Heart left ventricle (tissue), 16 donors: ENCODE data around the gene MKNK1. TPM values are rescaled to one million over a fixed set of nuclear protein-coding genes. Genes with fewer than 3 reads are reported as not detected.

ENCODE experiments used
- ATAC-seq, 4 donors: fragments of 200-7000 bp; cut with Tn5 transposase; one replicate each; pipeline ENCODE4 v1.9.1; 2020 to 2022; ENCODE audit warnings: moderate library complexity in 4 of 4, mild to moderate bottlenecking in 3 of 4, moderate number of reproducible peaks in 1 of 4
- DNase-seq, 5 donors: peaks; one replicate each; pipeline ENCODE4 v3.0.0-alpha.2; 2020
- H3K27ac ChIP-seq, 12 donors: fragments of 200-600 bp; sonication (generic) in 4 of 12; one replicate each; pipeline versions ENCODE4 v1.5.0 to v1.8.0; 2016 to 2022; ENCODE audit warnings: mild to moderate bottlenecking in 2 of 12
- H3K27me3 ChIP-seq, 9 donors: fragments of 200-600 bp; sonication (generic) in 2 of 9; one replicate each; pipeline versions ENCODE4 v1.5.1 to v1.8.0; 2016 to 2022; ENCODE audit warnings: mild to moderate bottlenecking in 3 of 9
- H3K36me3 ChIP-seq, 9 donors: fragments of 200-600 bp; sonication (generic) in 2 of 9; one replicate each; pipeline versions ENCODE4 v1.5.0 to v1.8.0; 2018 to 2022; ENCODE audit warnings: mild to moderate bottlenecking in 2 of 9
- H3K4me1 ChIP-seq, 12 donors: fragments of 200-600 bp; sonication (generic) in 4 of 12; one replicate each; pipeline versions ENCODE4 v1.5.0 to v1.8.0; 2016 to 2022; ENCODE audit warnings: mild to moderate bottlenecking in 3 of 12
- H3K4me3 ChIP-seq, 12 donors: fragments of 200-600 bp; sonication (generic) in 4 of 12; one replicate each; pipeline versions ENCODE4 v1.5.0 to v1.8.0; 2017 to 2022; ENCODE audit warnings: mild to moderate bottlenecking in 9 of 12, moderate library complexity in 4 of 12
- H3K9me3 ChIP-seq, 12 donors: fragments of 200-600 bp; sonication (generic) in 4 of 12; one replicate each; pipeline versions ENCODE4 v1.5.0 to v1.8.0; 2016 to 2022; ENCODE audit warnings: mild to moderate bottlenecking in 1 of 12
- POLR2A ChIP-seq, 2 donors: fragments of 450-650 bp; IDR thresholded peaks; one replicate each; pipeline ENCODE4 v1.6.1; 2017; ENCODE audit warnings: antibody characterized with exemption in 2 of 2, mild to moderate bottlenecking in 2 of 2, moderate library complexity in 2 of 2
- WGBS, 4 donors: extraction: QIAGEN DNeasy Blood & Tissue Kit in 2 of 4; methylation state at CpG; one replicate each; pipeline versions ENCODE4 v1.1.5 to v1.1.7; 2013 to 2018; 5-methylcytosine and 5-hydroxymethylcytosine counted together
- intact Hi-C, 10 donors: fragments of 100-400 bp; cut with DNase I; formaldehyde crosslinking; loops; one replicate each; pipeline versions ENCODE4 v1.11.1 to v1.14.2; 2022
- polyA plus RNA-seq, 2 donors: library from polyadenylated mRNA; stranded (reverse); fragments of 200-250 nt; gene quantifications; one replicate each; pipeline ENCODE4 v1.2.3, GENCODE V29; 2013
- total RNA-seq, 9 donors: library from RNA; depleted of rRNA in 2 of 9; stranded (reverse); fragments of >200 nt in 2 of 9; fragmentation: NEBNext Ultra II Directional in 3 of 9; extraction: Animal tissue kit (Norgen Biotek cat#: 25700) in 3 of 9; gene quantifications; one replicate each; pipeline versions ENCODE4 v1.1.0 to v1.2.4, GENCODE V29; 2016 to 2023
- TF ChIP-seq, protein P1 (sequence below), 12 donors: fragments of 200-600 bp; sonication (generic) in 4 of 12; IDR thresholded peaks; one replicate each; pipeline versions ENCODE4 v1.5.0 to v1.8.0; 2018 to 2022; ENCODE audit warnings: antibody characterized with exemption in 12 of 12, mild to moderate bottlenecking in 5 of 12
- donor health status: ischemic (EF 13 %, LVEDD 7.1; RV severe dilation, severe dysfunction).
- donor health status: healthy with polysubstance abuse.
- donor health status: DM: no; HTN: yes; CAD: no.
- donor health status: DM: no; HTN: no; CAD: no.
- donor health status: ischemic (EF 25% LVEDD 6.9; RV normal size, moderate dysfunction).
- donor health status: ischemic (EF 25% LVEDD 5.7; RV mildly dilated, moderate dysfunction).
- donor health status: healthy.
- donor health status: DM: yes; HTN: yes; CAD: no.
- donor health status: ischemic (EF 35%, LVEDD 5.7; RV mildly dilated, moderate dysfunction).
- donor health status: nonischemic (EF 11% LVEDD 7.7; RV severe dilation, severe dysfunction).
- donor health status: DM: yes; HTN: yes; CAD: no.
- donor health status: PGD.
- donor health status: ischemic (EF 29% LVEDD 5.4; RV normal size, mild dysfunction).
- donor health status: nonischemic (EF 23%, LVEDD 6.1; RV moderate dilation, normal function).

MKNK1 gene
- total and polyA plus RNA-seq, 11 donors: 23.1 to 77.6 (median 35.3) TPM

DNA sequence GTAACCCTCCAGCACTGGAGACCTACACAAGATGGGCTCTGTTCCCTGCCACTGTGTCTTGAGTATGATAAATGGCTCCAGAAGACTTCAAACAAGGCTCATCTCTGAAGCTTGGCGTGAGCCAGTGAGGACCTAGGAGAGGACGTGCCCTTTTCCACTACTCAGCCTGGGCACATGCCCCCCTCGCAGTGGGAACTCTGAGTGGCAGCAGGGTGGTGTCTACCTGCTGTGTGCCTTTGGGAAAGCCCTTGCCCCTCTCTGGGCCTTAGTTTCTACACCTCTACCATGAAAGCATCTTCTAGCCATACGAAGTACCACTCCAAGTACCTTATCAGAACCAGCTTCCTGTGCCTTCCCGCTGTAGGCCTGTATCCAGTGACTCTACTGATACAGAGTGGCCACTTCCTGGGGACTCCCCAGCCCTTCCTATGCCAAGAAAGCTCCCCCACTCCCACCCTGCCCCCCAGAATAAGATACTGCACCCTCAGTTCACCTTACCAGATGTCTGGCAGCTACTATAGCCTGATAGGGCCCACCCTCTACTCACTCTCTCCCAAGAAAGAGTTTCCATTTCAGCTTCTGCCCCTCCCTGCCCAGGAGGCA, 15.7 kb upstream of the MKNK1 start:
- no peaks in the 10 kb centered on the region for H3K36me3 ChIP-seq
- intact Hi-C loops: loop anchor here (2.0 to 10.0 kb wide), 7 partner anchors 45 to 108 kb away; partner anchors contain the start of genes EFCAB14 (in 4 of the 10) and ATPAF1 (in 3 of the 10)
- no peak for ATAC-seq

GRCh38 chr1:46618754-46619415, 14.8 kb upstream of the MKNK1 start:
- peaks cover 5 to 43% (median 30%) of the 10 kb centered on the region in 12 donors for H3K4me1 ChIP-seq
- H3K36me3 ChIP-seq: no peaks in the 10 kb centered on the region
- ATAC-seq: no peak
- no peak overlapping the region for H3K4me3 ChIP-seq
- no peaks in the 10 kb centered on the region for H3K9me3 ChIP-seq
- H3K27ac ChIP-seq: no peak overlapping the region
- 78 to 90% (median 87%) methylated on average over 4 of the region's 4 CpGs for WGBS, 4 donors
- intact Hi-C loops: loop anchor here in 6 of 10 donors (2.0 to 10.0 kb wide), 5 partner anchors 46 to 106 kb away; partner anchors contain the start of genes EFCAB14 (in 4 of the 6) and ATPAF1 (in 3 of the 6)
- TF ChIP-seq, protein P1, sequence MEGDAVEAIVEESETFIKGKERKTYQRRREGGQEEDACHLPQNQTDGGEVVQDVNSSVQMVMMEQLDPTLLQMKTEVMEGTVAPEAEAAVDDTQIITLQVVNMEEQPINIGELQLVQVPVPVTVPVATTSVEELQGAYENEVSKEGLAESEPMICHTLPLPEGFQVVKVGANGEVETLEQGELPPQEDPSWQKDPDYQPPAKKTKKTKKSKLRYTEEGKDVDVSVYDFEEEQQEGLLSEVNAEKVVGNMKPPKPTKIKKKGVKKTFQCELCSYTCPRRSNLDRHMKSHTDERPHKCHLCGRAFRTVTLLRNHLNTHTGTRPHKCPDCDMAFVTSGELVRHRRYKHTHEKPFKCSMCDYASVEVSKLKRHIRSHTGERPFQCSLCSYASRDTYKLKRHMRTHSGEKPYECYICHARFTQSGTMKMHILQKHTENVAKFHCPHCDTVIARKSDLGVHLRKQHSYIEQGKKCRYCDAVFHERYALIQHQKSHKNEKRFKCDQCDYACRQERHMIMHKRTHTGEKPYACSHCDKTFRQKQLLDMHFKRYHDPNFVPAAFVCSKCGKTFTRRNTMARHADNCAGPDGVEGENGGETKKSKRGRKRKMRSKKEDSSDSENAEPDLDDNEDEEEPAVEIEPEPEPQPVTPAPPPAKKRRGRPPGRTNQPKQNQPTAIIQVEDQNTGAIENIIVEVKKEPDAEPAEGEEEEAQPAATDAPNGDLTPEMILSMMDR (IDR thresholded peaks at IDR 0.05): no peak
- TF ChIP-seq POLR2A (IDR thresholded peaks at IDR 0.05): no peak
- no peaks in the 10 kb centered on the region for H3K27me3 ChIP-seq
- no peak for DNase-seq

More for the DNA sequence above, 15.7 kb upstream of the MKNK1 start:
- DNase-seq: no peak
- H3K27me3 ChIP-seq: no peaks in the 10 kb centered on the region
- no peaks in the 10 kb centered on the region for H3K9me3 ChIP-seq
- H3K4me1 ChIP-seq: peaks cover 0 to 42% (median 27%) of the 10 kb centered on the region in 12 donors
- TF ChIP-seq POLR2A (IDR thresholded peaks at IDR 0.05): no peak
- TF ChIP-seq, protein P1 (IDR thresholded peaks at IDR 0.05): no peak
- H3K4me3 ChIP-seq: no peak overlapping the region
- WGBS, 4 donors: 86 to 94% (median 91%) methylated on average over 3 to 5 of the region's 5 CpGs
- H3K27ac ChIP-seq: no peak overlapping the region

- intact Hi-C loops: loop anchor here in 6 of 10 donors (2.0 to 10.0 kb wide), 5 partner anchors 47 to 107 kb away; partner anchors contain the start of genes EFCAB14 (in 4 of the 6) and ATPAF1 (in 3 of the 6)
- H3K4me3 ChIP-seq: no peak overlapping the region
Measured at GRCh38 chr1:46617833-46618232, 13.8 kb upstream of the MKNK1 start.

More at GRCh38 chr1:46617833-46618232, 13.8 kb upstream of the MKNK1 start:
- H3K27me3 ChIP-seq: no peaks in the 10 kb centered on the region
- H3K9me3 ChIP-seq: no peaks in the 10 kb centered on the region
- ATAC-seq (no peak), DNase-seq (no peak)
- peaks cover 5 to 46% (median 36%) of the 10 kb centered on the region in 12 donors for H3K4me1 ChIP-seq
- H3K27ac ChIP-seq: peak overlapping the region in 1 of 12 donors; percentile 97
- WGBS, 4 donors: 77 to 90% (median 88%) methylated on average over 3 of the region's 3 CpGs
- TF ChIP-seq, protein P1 (IDR thresholded peaks at IDR 0.05): no peak
- no peak for TF ChIP-seq POLR2A (IDR thresholded peaks at IDR 0.05)
- peaks cover 0 to 4% (median 2%) of the 10 kb centered on the region in 9 donors for H3K36me3 ChIP-seq
